Measurements from ENCODE around the gene ENO1. TPM values are rescaled to one million over a fixed set of nuclear protein-coding genes. Genes with fewer than 3 reads are reported as not detected.

ENO1 gene
- total and polyA plus RNA-seq, 9 of the 15 experiments (the other 6 are each of a cell fraction or from before 2014, with no cell fraction given): 2,249 to 7,472 (median 2,868) TPM

DNA sequence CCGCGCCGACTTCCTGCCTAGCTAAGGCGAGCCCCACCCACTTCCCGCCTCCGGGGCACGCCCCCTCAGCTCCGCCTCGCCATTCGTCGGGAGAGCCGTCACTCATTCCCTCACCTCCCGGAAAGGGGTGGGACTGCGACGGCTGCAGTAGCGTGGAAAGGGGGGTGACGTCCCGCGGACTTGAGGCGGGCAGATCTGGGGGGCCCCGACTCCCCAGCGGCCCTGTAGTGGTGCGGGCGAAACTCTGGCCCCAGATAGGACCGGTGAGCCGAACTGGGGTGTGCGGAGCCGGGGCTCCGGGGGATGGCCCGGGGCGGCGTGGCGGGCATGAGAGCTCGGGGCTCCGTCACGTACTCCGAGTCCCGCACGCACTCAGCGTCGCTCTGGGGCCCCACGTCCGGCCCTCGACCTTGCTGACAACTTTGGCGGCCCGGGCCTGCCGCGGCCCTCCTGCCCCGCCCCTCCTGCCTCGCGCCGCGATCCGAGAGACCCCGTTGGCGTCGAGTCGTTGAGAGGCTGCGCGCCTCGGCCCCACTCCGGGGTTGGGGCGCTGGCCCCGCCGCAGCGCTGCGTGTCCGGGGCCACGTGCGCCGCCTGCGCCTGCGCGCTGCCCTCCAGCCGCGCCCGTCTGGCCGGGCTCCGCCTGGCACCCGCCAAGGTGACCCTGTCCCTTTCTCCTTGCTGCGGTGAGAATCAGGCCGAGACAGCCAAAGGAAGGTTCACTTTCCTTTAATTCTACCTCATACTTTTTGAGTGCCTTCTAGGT lies 395 bp upstream of the ENO1 start (continued):
- TF ChIP-seq, protein P1, sequence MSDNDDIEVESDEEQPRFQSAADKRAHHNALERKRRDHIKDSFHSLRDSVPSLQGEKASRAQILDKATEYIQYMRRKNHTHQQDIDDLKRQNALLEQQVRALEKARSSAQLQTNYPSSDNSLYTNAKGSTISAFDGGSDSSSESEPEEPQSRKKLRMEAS (CRISPR knock-in tag; IDR thresholded peaks at IDR 0.05): peak; percentile 97
- peak; percentile 85 for TF ChIP-seq DMBX1 (CRISPR knock-in tag; IDR thresholded peaks at IDR 0.05; ENCODE audit: borderline replicate concordance)
- TF ChIP-seq, protein P2, sequence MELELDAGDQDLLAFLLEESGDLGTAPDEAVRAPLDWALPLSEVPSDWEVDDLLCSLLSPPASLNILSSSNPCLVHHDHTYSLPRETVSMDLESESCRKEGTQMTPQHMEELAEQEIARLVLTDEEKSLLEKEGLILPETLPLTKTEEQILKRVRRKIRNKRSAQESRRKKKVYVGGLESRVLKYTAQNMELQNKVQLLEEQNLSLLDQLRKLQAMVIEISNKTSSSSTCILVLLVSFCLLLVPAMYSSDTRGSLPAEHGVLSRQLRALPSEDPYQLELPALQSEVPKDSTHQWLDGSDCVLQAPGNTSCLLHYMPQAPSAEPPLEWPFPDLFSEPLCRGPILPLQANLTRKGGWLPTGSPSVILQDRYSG (tag; conservative IDR thresholded peaks at IDR 0.05; ENCODE audit: low read depth): peak; percentile 62; the same call in 1 of the 2 replicates
- TF ChIP-seq, protein P3, sequence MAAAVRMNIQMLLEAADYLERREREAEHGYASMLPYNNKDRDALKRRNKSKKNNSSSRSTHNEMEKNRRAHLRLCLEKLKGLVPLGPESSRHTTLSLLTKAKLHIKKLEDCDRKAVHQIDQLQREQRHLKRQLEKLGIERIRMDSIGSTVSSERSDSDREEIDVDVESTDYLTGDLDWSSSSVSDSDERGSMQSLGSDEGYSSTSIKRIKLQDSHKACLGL (CRISPR knock-in tag; IDR thresholded peaks at IDR 0.05; ENCODE audit: borderline replicate concordance, poor library complexity, severe bottlenecking): peak; percentile 62
- TF ChIP-seq, protein P4, sequence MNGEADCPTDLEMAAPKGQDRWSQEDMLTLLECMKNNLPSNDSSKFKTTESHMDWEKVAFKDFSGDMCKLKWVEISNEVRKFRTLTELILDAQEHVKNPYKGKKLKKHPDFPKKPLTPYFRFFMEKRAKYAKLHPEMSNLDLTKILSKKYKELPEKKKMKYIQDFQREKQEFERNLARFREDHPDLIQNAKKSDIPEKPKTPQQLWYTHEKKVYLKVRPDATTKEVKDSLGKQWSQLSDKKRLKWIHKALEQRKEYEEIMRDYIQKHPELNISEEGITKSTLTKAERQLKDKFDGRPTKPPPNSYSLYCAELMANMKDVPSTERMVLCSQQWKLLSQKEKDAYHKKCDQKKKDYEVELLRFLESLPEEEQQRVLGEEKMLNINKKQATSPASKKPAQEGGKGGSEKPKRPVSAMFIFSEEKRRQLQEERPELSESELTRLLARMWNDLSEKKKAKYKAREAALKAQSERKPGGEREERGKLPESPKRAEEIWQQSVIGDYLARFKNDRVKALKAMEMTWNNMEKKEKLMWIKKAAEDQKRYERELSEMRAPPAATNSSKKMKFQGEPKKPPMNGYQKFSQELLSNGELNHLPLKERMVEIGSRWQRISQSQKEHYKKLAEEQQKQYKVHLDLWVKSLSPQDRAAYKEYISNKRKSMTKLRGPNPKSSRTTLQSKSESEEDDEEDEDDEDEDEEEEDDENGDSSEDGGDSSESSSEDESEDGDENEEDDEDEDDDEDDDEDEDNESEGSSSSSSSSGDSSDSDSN (IDR thresholded peaks at IDR 0.05; ENCODE audit: borderline replicate concordance in 1 of 2, low read depth in 2 of 2, low read length in 2 of 2): peak in 1 of 2 experiments; percentile 75; a peak in 1 of 4 replicates
- TF ChIP-seq, protein P5, sequence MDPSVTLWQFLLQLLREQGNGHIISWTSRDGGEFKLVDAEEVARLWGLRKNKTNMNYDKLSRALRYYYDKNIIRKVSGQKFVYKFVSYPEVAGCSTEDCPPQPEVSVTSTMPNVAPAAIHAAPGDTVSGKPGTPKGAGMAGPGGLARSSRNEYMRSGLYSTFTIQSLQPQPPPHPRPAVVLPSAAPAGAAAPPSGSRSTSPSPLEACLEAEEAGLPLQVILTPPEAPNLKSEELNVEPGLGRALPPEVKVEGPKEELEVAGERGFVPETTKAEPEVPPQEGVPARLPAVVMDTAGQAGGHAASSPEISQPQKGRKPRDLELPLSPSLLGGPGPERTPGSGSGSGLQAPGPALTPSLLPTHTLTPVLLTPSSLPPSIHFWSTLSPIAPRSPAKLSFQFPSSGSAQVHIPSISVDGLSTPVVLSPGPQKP (CRISPR knock-in tag; IDR thresholded peaks at IDR 0.05): no peak
- TF ChIP-seq ZBTB1 (CRISPR knock-in tag; IDR thresholded peaks at IDR 0.05; ENCODE audit: borderline replicate concordance, low read depth): peak; percentile 95
- peak; percentile 63 for TF ChIP-seq HNRNPK (IDR thresholded peaks at IDR 0.05; ENCODE audit: low read depth, low read length, poor library complexity, severe bottlenecking)
- TF ChIP-seq NR2C2 (CRISPR knock-in tag; IDR thresholded peaks at IDR 0.05): peak; percentile 92
- peak; percentile 81 for TF ChIP-seq NR2C2 (tag; IDR thresholded peaks at IDR 0.05)
- peak in 1 of 2 experiments; percentile 93; a peak in 2 of 4 replicates for TF ChIP-seq FOXA3 (CRISPR knock-in tag; conservative IDR thresholded peaks at IDR 0.05 in 1 of 2, IDR thresholded peaks at IDR 0.05 in 1 of 2)
- TF ChIP-seq CSDE1 (IDR thresholded peaks at IDR 0.05): no peak
- 0 out of 2 replicates have a peak, but pooled peaks have one; percentile 27 for TF ChIP-seq GTF2A2 (tag; IDR thresholded peaks at IDR 0.05)
- peak; percentile 42; the same call in 1 of the 2 replicates for TF ChIP-seq TARDBP (IDR thresholded peaks at IDR 0.05)
- TF ChIP-seq POLR2AphosphoS2 (IDR thresholded peaks at IDR 0.05; ENCODE audit: low read length): no peak
- peak; percentile 93 to 95 for TF ChIP-seq NRF1 (conservative IDR thresholded peaks at IDR 0.05 in 1 of 2, IDR thresholded peaks at IDR 0.05 in 1 of 2)
- TF ChIP-seq CREM (IDR thresholded peaks at IDR 0.05; ENCODE audit: low read depth): peak; percentile 84
- TF ChIP-seq KLF6 (CRISPR knock-in tag; IDR thresholded peaks at IDR 0.05; ENCODE audit: borderline replicate concordance): 0 out of 2 replicates have a peak, but pooled peaks have one; percentile 30
- TF ChIP-seq FOXM1 (IDR thresholded peaks at IDR 0.05; ENCODE audit: low read depth): no peak
- peak; percentile 83; the same call in 1 of the 2 replicates for TF ChIP-seq FOXM1 (CRISPR knock-in tag; IDR thresholded peaks at IDR 0.05; ENCODE audit: low read depth)
- 0 out of 2 replicates have a peak, but pooled peaks have one; percentile 15 for TF ChIP-seq SOX6 (IDR thresholded peaks at IDR 0.05)
